HepG2 (cell line): ENCODE measurements around the gene RNPS1. TPM values are rescaled to one million over a fixed set of nuclear protein-coding genes. Genes with fewer than 3 reads are reported as not detected.

Source experiments
- ATF6 ChIP-seq: sonication (generic); formaldehyde crosslinking; conservative IDR thresholded peaks from 2 replicates; pipeline ENCODE4 v1.4.0; 2020; ENCODE audit warnings: missing genetic modification reagents
- ATM ChIP-seq: fragments of 450-650 bp; IDR thresholded peaks from 2 replicates; pipeline ENCODE4 v1.7.1; 2017; ENCODE audit warnings: mild to moderate bottlenecking, borderline replicate concordance
- ATRX ChIP-seq: sonication (generic); formaldehyde crosslinking; IDR thresholded peaks from 2 replicates; pipeline ENCODE4 v1.4.0; 2020; ENCODE audit warnings: missing genetic modification reagents, borderline replicate concordance
- BHLHE40 ChIP-seq: IDR thresholded peaks from 2 replicates; pipeline ENCODE4 v1.6.1; 2011; ENCODE audit warnings: low read length, improper control_type of control experiment
- CHCHD3 ChIP-seq: sonication (generic); formaldehyde crosslinking; IDR thresholded peaks from 2 replicates; pipeline ENCODE4 v1.8.0; 2022; ENCODE audit warnings: mild to moderate bottlenecking, missing genetic modification reagents, moderate library complexity
- ETV5 ChIP-seq: IDR thresholded peaks from 2 replicates; pipeline ENCODE4 v1.6.1; 2018; ENCODE audit warnings: missing biosample characterization, missing genetic modification reagents, inconsistent platforms, borderline replicate concordance
- GTF2F1 ChIP-seq: fragments of 150-350 bp; IDR thresholded peaks from 2 replicates; pipeline ENCODE4 v1.6.1; 2014; ENCODE audit warnings: low read length
- HDAC2 ChIP-seq: sonication (generic); formaldehyde crosslinking; IDR thresholded peaks from 2 replicates; pipeline ENCODE4 v1.4.0; 2020; ENCODE audit warnings: missing genetic modification reagents
- KDM1A ChIP-seq: IDR thresholded peaks from 2 replicates; pipeline ENCODE4 v1.6.1; 2016; ENCODE audit warnings: missing compliant biosample characterization
- KDM3A ChIP-seq: IDR thresholded peaks from 2 replicates; pipeline ENCODE4 v1.6.1; 2018; ENCODE audit warnings: low read depth, missing compliant biosample characterization
- NFRKB ChIP-seq: fragments of 450-650 bp; IDR thresholded peaks from 2 replicates; pipeline ENCODE4 v1.6.1; 2017
- PHB2 ChIP-seq: fragments of 450-650 bp; IDR thresholded peaks from 2 replicates; pipeline ENCODE4 v1.6.1; 2018; ENCODE audit not compliant: partially characterized antibody
- RARG ChIP-seq: sonication (generic); formaldehyde crosslinking; IDR thresholded peaks from 2 replicates; pipeline ENCODE4 v1.4.0; 2020; ENCODE audit warnings: low read depth, mild to moderate bottlenecking, missing genetic modification reagents
- SCMH1 ChIP-seq: sonication (generic); formaldehyde crosslinking; IDR thresholded peaks from 2 replicates; pipeline ENCODE4 v1.9.0; 2021; ENCODE audit warnings: missing genetic modification reagents, mild to moderate bottlenecking, borderline replicate concordance
- SNAPC2 ChIP-seq: sonication (generic); formaldehyde crosslinking; IDR thresholded peaks from 2 replicates; pipeline ENCODE4 v1.8.1; 2022; ENCODE audit warnings: mild to moderate bottlenecking, missing genetic modification reagents
- TARDBP ChIP-seq: sonication (generic); formaldehyde crosslinking; IDR thresholded peaks from 2 replicates; pipeline ENCODE4 v1.8.0; 2022; ENCODE audit warnings: mild to moderate bottlenecking, missing genetic modification reagents
- ZBTB33 ChIP-seq: sonication (generic); formaldehyde crosslinking; IDR thresholded peaks from 2 replicates; pipeline ENCODE4 v1.4.0; 2020; ENCODE audit warnings: missing genetic modification reagents
- ZHX1 ChIP-seq: sonication (generic); formaldehyde crosslinking; IDR thresholded peaks from 2 replicates; pipeline ENCODE4 v1.8.1; 2022; ENCODE audit warnings: low read depth, mild to moderate bottlenecking, missing genetic modification reagents
- ZNF251 ChIP-seq: sonication (generic); formaldehyde crosslinking; IDR thresholded peaks from 2 replicates; pipeline ENCODE4 v1.9.0; 2021; ENCODE audit warnings: mild to moderate bottlenecking, missing genetic modification reagents
- ZNF441 ChIP-seq: sonication (generic); formaldehyde crosslinking; IDR thresholded peaks from 2 replicates; pipeline ENCODE4 v1.7.0; 2021; ENCODE audit warnings: missing genetic modification reagents, borderline replicate concordance
- ZNF556 ChIP-seq: sonication (generic); formaldehyde crosslinking; IDR thresholded peaks from 2 replicates; pipeline ENCODE4 v1.4.0; 2020; ENCODE audit warnings: mild to moderate bottlenecking, missing genetic modification reagents, borderline replicate concordance
- ZNF563 ChIP-seq: sonication (generic); formaldehyde crosslinking; IDR thresholded peaks from 2 replicates; pipeline ENCODE4 v1.8.0; 2022; ENCODE audit warnings: mild to moderate bottlenecking, moderate library complexity, missing genetic modification reagents
- ZNF580 ChIP-seq: IDR thresholded peaks from 2 replicates; pipeline ENCODE4 v1.6.1; 2016; ENCODE audit warnings: low read depth, borderline replicate concordance
- ZNF607 ChIP-seq: sonication (generic); formaldehyde crosslinking; IDR thresholded peaks from 2 replicates; pipeline ENCODE4 v1.5.1; 2020; ENCODE audit warnings: missing genetic modification reagents, mild to moderate bottlenecking, borderline replicate concordance
- ZSCAN21 ChIP-seq: sonication (generic); formaldehyde crosslinking; IDR thresholded peaks from 2 replicates; pipeline ENCODE4 v1.8.0; 2022; ENCODE audit warnings: mild to moderate bottlenecking, missing genetic modification reagents, moderate library complexity, borderline replicate concordance
- polyA plus RNA-seq, 8 experiments: library from polyadenylated mRNA; depleted of rRNA in 3 of 8; stranded (reverse) in 7 of 8; unstranded in 1 of 8; fragments of >200 nt; fragmentation: Illumina TruSeq in 4 of 8; extraction: Trizol in 4 of 8; gene quantifications; 2 replicates each; pipeline versions ENCODE4 v1.2.1 to v1.2.3, GENCODE V29; 2011 to 2016; ENCODE audit warnings: low read depth in 4 of 8, missing spikeins in 1 of 8, mixed read lengths in 1 of 8; ENCODE audit not compliant: insufficient read depth in 1 of 8
- total RNA-seq, 5 experiments: library from RNA; depleted of rRNA; stranded (reverse); fragments of >200 nt; fragmentation: Illumina TruSeq; extraction: Trizol; gene quantifications; 2 replicates each; pipeline ENCODE4 v1.2.3, GENCODE V29; 2016; ENCODE audit warnings: low read depth in 1 of 5

The RNPS1 gene
- total and polyA plus RNA-seq, 2 of the 13 experiments (the other 11 are each of a cell fraction or from before 2014, with no cell fraction given), result 126 to 133 TPM

- TF ChIP-seq ZHX1 (CRISPR knock-in tag), result peak; percentile 99
- peak; percentile 97 for TF ChIP-seq TARDBP
- no peak for TF ChIP-seq BHLHE40
- TF ChIP-seq GTF2F1, result no peak
- no peak for TF ChIP-seq ZNF580
- TF ChIP-seq ATRX (CRISPR knock-in tag), result no peak
- TF ChIP-seq RARG (CRISPR knock-in tag), result no peak
- peak; percentile 35; the same call in 1 of the 2 replicates for TF ChIP-seq ZBTB33
- TF ChIP-seq SNAPC2 (CRISPR knock-in tag), result no peak
- TF ChIP-seq HDAC2 (CRISPR knock-in tag), result peak; percentile 78
- TF ChIP-seq NFRKB, result no peak
- peak; percentile 87 for TF ChIP-seq ZNF556 (CRISPR knock-in tag)
- no peak; the same call in 1 of the 2 replicates for TF ChIP-seq ETV5
- TF ChIP-seq CHCHD3 (CRISPR knock-in tag), result peak; percentile 92
- TF ChIP-seq ATF6 (CRISPR knock-in tag), result no peak
- TF ChIP-seq ZNF607 (CRISPR knock-in tag), result peak; percentile 42; the same call in 1 of the 2 replicates
- TF ChIP-seq ATM, result no peak
- no peak for TF ChIP-seq ZNF563 (CRISPR knock-in tag)
- no peak for TF ChIP-seq SCMH1 (CRISPR knock-in tag)
- no peak for TF ChIP-seq ZSCAN21
- TF ChIP-seq ZNF441 (CRISPR knock-in tag), result peak; percentile 53; the same call in 1 of the 2 replicates
- no peak for TF ChIP-seq ZNF251 (CRISPR knock-in tag)
- TF ChIP-seq KDM1A (CRISPR knock-in tag), result no peak
- TF ChIP-seq PHB2, result no peak
- TF ChIP-seq KDM3A (CRISPR knock-in tag), result peak; percentile 35; the same call in 1 of the 2 replicates
Measured at GRCh38 chr16:2223221-2223941, 44.5 kb downstream of the RNPS1 start, which contains the start of gene E4F1 (continued).
